HCT116 (cell line): Measurements from ENCODE around the gene MYL12B. TPM values are rescaled to one million over a fixed set of nuclear protein-coding genes. Genes with fewer than 3 reads are reported as not detected.

Experiments
- ATAC-seq: fragments of 200-7000 bp; cut with Tn5 transposase; 2 replicates; pipeline ENCODE4 v1.9.1; 2020; ENCODE audit warnings: mild to moderate bottlenecking, moderate library complexity
- BruUV-seq: library from RNA; stranded (reverse); fragments of 400-500 nt; replicated peaks from 2 replicates; lab custom pipeline; 2021; lab: Mats Ljungman, UMichigan
- CTCF ChIA-PET: fragments of 300-600 bp; sonication (Branson Sonifier 250); formaldehyde crosslinking; loops from one replicate; lab custom pipeline; 2021; ENCODE audit warnings: antibody characterized with exemption; lab: Charles Lee
- POLR2A ChIA-PET: fragments of 300-600, 350-600 bp; sonication (Branson Sonifier 250); formaldehyde crosslinking; loops from one replicate; lab custom pipeline; 2021; ENCODE audit warnings: antibody characterized with exemption; lab: Charles Lee
- RAD21 ChIA-PET, 2 experiments: fragments of 300-600 bp; sonication (Branson Sonifier 250); formaldehyde crosslinking; loops; one replicate each; lab custom pipeline; 2023; ENCODE audit warnings: low total read pairs in 2 of 2; ENCODE audit not compliant: uncharacterized antibody in 2 of 2, unreplicated experiment in 2 of 2, low non-redundant PET in 1 of 2; lab: Charles Lee
- DNase-seq: peaks from one replicate; pipeline ENCODE4 v3.0.0-alpha.2; 2010; ENCODE audit warnings: low read depth, low spot score
- H2AFZ ChIP-seq: fragments of 200-600 bp; shearing (Covaris generic), sonication (generic); 2 replicates; pipeline ENCODE4 v1.6.1; 2017; ENCODE audit warnings: low read depth, mixed run types, mixed read lengths, antibody characterized with exemption, low read length; ENCODE audit not compliant: poor library complexity, severe bottlenecking
- H3K27ac ChIP-seq: 2 replicates; pipeline ENCODE4 v1.5.1; 2012; ENCODE audit warnings: low read depth, low read length
- H3K27me3 ChIP-seq: fragments of 200-600 bp; sonication (generic); 2 replicates; pipeline ENCODE4 v1.6.1; 2016; ENCODE audit warnings: mixed run types, low read length, mixed read lengths; ENCODE audit not compliant: insufficient read depth
- H3K36me3 ChIP-seq, 2 experiments: fragments of 200-500 bp in 1 of 2; fragments of 200-600 bp in 1 of 2; sonication (Bioruptor generic) in 1 of 2; sonication (generic) in 1 of 2; 2 replicates each; pipeline versions ENCODE4 v1.5.1 to v1.6.1; 2014 to 2016; ENCODE audit warnings: low read length in 2 of 2, inconsistent platforms in 1 of 2, mixed read lengths in 1 of 2, mixed run types in 1 of 2; ENCODE audit not compliant: insufficient read depth in 2 of 2, control insufficient read depth in 1 of 2
- H3K4me1 ChIP-seq, 2 experiments: fragments of 200-600 bp in 1 of 2; sonication (generic) in 1 of 2; 2 replicates each; pipeline versions ENCODE4 v1.5.1 to v1.6.1; 2012 to 2017; ENCODE audit warnings: low read length in 2 of 2, inconsistent platforms in 1 of 2, mild to moderate bottlenecking in 1 of 2, mixed read lengths in 1 of 2, mixed run types in 1 of 2, moderate library complexity in 1 of 2; ENCODE audit not compliant: insufficient read depth in 2 of 2, control insufficient read depth in 1 of 2
- H3K4me2 ChIP-seq: fragments of 200-600 bp; sonication (generic); 2 replicates; pipeline ENCODE4 v1.6.1; 2017; ENCODE audit warnings: mixed run types, low read length, mixed read lengths
- H3K4me3 ChIP-seq, 2 experiments: fragments of 200-600 bp in 1 of 2; sonication (generic) in 1 of 2; replicated peaks in 1 of 2; 2 replicates each; pipeline ENCODE4 v1.5.1; 2011 to 2016; ENCODE audit warnings: low read length in 2 of 2, control low read depth in 1 of 2, low read depth in 1 of 2, mild to moderate bottlenecking in 1 of 2, mixed read lengths in 1 of 2, mixed run types in 1 of 2
- H3K79me2 ChIP-seq: fragments of 200-600 bp; sonication (generic); 2 replicates; pipeline ENCODE4 v1.6.1; 2017; ENCODE audit warnings: mild to moderate bottlenecking, mixed run types, low read length, moderate library complexity, mixed read lengths; ENCODE audit not compliant: insufficient read depth
- H3K9ac ChIP-seq: fragments of 200-600 bp; sonication (generic); 2 replicates; pipeline ENCODE4 v1.6.1; 2016; ENCODE audit warnings: low read length, mixed read lengths
- H3K9me2 ChIP-seq: fragments of 200-600 bp; sonication (generic), shearing (Covaris generic); 2 replicates; pipeline ENCODE4 v1.6.1; 2017; ENCODE audit warnings: mixed run types, mild to moderate bottlenecking, moderate library complexity; ENCODE audit not compliant: insufficient read depth
- H3K9me3 ChIP-seq, 2 experiments: fragments of 200-500 bp in 1 of 2; fragments of 200-600 bp in 1 of 2; sonication (Bioruptor generic) in 1 of 2; sonication (generic) in 1 of 2; 2 replicates each; pipeline ENCODE4 v1.6.1; 2014 to 2017; ENCODE audit warnings: low read length in 2 of 2, mixed read lengths in 2 of 2, inconsistent platforms in 1 of 2, low read depth in 1 of 2, mild to moderate bottlenecking in 1 of 2, mixed run types in 1 of 2, moderate library complexity in 1 of 2; ENCODE audit not compliant: control insufficient read depth in 1 of 2, insufficient read depth in 1 of 2
- H4K20me1 ChIP-seq: fragments of 200-600 bp; sonication (generic), shearing (Covaris generic); 2 replicates; pipeline ENCODE4 v1.6.1; 2017; ENCODE audit warnings: mixed run types, mild to moderate bottlenecking, moderate library complexity; ENCODE audit not compliant: insufficient read depth
- EGR1 ChIP-seq: IDR thresholded peaks from 2 replicates; pipeline ENCODE4 v1.6.1; 2012; ENCODE audit warnings: low read depth
- ELF1 ChIP-seq: IDR thresholded peaks from 2 replicates; pipeline ENCODE4 v1.6.1; 2012; ENCODE audit warnings: low read depth, borderline replicate concordance
- EZH2phosphoT487 ChIP-seq: fragments of 200-600 bp; IDR thresholded peaks from 2 replicates; pipeline ENCODE4 v1.6.1; 2018; ENCODE audit warnings: antibody characterized with exemption, borderline replicate concordance
- FOSL1 ChIP-seq: IDR thresholded peaks from 2 replicates; pipeline ENCODE4 v1.6.1; 2012; ENCODE audit warnings: low read depth
- JUND ChIP-seq: IDR thresholded peaks from 2 replicates; pipeline ENCODE4 v1.6.1; 2012
- POLR2A ChIP-seq: IDR thresholded peaks from 2 replicates; pipeline ENCODE4 v1.7.0; 2011; ENCODE audit warnings: borderline replicate concordance; ENCODE audit not compliant: insufficient read depth, insufficient read length; ENCODE audit errors: extremely low read depth
- POLR2AphosphoS5 ChIP-seq: IDR thresholded peaks from 2 replicates; pipeline ENCODE4 v1.6.1; 2011; ENCODE audit warnings: mild to moderate bottlenecking, low read depth, low read length, moderate library complexity
- RAD21 ChIP-seq: IDR thresholded peaks from 2 replicates; pipeline ENCODE4 v1.6.1; 2012; ENCODE audit warnings: low read depth, mild to moderate bottlenecking
- SIN3A ChIP-seq: IDR thresholded peaks from 2 replicates; pipeline ENCODE4 v1.6.1; 2012; ENCODE audit warnings: low read depth
- TCF7L2 ChIP-seq: IDR thresholded peaks from 2 replicates; pipeline ENCODE4 v1.7.0; 2011; ENCODE audit warnings: borderline replicate concordance, inconsistent platforms; ENCODE audit not compliant: insufficient read depth, insufficient read length; ENCODE audit errors: extremely low read depth
- YY1 ChIP-seq: IDR thresholded peaks from 2 replicates; pipeline ENCODE4 v1.6.1; 2011; ENCODE audit warnings: low read length, low read depth, moderate library complexity, mild to moderate bottlenecking; ENCODE audit not compliant: insufficient replicate concordance; ENCODE audit errors: extremely low read depth
- ZFX ChIP-seq: fragments of 450-650 bp; IDR thresholded peaks from 2 replicates; pipeline ENCODE4 v1.6.1; 2017
- intact Hi-C: fragments of 100-400 bp; cut with micrococcal nuclease; formaldehyde crosslinking; loops from 2 replicates; pipeline ENCODE4 v1.10.0; 2022
- total RNA-seq: library from RNA; stranded (reverse); gene quantifications from one replicate; pipeline ENCODE4 v1.2.1, GENCODE V29; 2021; ENCODE audit not compliant: unreplicated experiment
- TF ChIP-seq, protein P1 (sequence below): IDR thresholded peaks from 2 replicates; pipeline ENCODE4 v1.6.1; 2012
- TF ChIP-seq, protein P2 (sequence below): IDR thresholded peaks from 2 replicates; pipeline ENCODE4 v1.6.1; 2011; ENCODE audit warnings: mild to moderate bottlenecking, low read length, moderate library complexity; ENCODE audit not compliant: insufficient replicate concordance; ENCODE audit errors: extremely low read depth

The MYL12B gene
- total RNA-seq, 1 experiment from 2014 or later = 403 TPM

DNA sequence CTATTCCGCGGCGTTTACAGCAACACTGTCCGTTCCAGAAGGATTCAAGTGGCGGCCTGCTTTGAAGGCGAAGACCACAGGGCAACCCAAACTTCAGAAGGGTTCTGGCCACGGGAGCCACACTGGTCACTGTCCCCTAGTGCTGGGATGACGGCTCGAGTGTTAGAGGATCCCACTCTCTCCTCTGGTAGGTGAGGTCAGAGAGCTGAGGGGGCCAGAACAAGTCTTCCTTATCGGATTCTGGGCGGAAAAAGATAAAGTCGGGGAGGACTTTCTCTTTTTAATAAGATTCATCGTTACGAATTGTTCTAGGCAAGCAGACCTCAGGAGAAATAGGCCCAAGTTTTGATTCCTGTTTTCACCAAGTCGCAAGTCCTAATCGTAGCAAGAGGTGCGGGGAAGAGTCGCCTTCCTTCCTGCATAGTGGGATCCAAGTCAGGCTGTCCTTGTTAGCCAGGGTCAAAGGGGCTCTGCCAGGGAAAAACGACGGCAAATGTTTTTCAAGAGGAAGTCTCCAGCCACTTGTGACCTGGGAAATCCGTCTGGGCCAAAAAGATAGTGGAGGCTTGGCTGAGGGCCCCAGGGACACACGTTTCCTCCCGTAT is 15.2 kb upstream of the MYL12B start:
- Histone ChIP-seq H3K27me3 (no peaks in the 10 kb centered on the region), H2AFZ (no peak overlapping the region), H3K9me2 (no peaks in the 10 kb centered on the region), H4K20me1 (peaks cover 7% of the 10 kb centered on the region; the same call in 1 of the 2 replicates), H3K9ac (peak overlapping the region; percentile 95), H3K9me3 (no peaks in the 10 kb centered on the region), H3K4me3 (peak overlapping the region; percentile 40 to 96), H3K27ac (peak overlapping the region; percentile 90), H3K4me2 (peak overlapping the region; percentile 80), H3K79me2 (peaks cover 46% of the 10 kb centered on the region), H3K36me3 (peaks cover 0 to 8% of the 10 kb centered on the region in 2 experiments; a peak in 3 of 4 replicates), H3K4me1 (peaks cover 40 to 47% of the 10 kb centered on the region in 2 experiments)
- DNase-seq = no peak
- POLR2A ChIA-PET = interaction anchor here (0.6 to 1.5 kb wide), 6 partner anchors 8 to 341 kb away, joined by 3 to 6 read pairs (median 4); no protein-coding TSS in a partner anchor
- ATAC-seq = no peak
- CTCF ChIA-PET = interaction anchor here (0.6 to 3.6 kb wide), 24 partner anchors 59 to 623 kb away, joined by 3 to 43 read pairs (median 4); no protein-coding TSS in a partner anchor
- BruUV-seq = TSS peak; percentile 86
- RAD21 ChIA-PET = interaction anchor here (1.0 to 1.4 kb wide), 4 partner anchors 234 to 314 kb away, joined by 3 to 5 read pairs (median 4); no protein-coding TSS in a partner anchor
- intact Hi-C loops = loop anchor here (1.0 to 5.0 kb wide), 5 partner anchors 96 to 480 kb away; partner anchors contain the start of gene LPIN2
- peak; percentile 36 for TF ChIP-seq POLR2A
- TF ChIP-seq ZFX = no peak

DNA sequence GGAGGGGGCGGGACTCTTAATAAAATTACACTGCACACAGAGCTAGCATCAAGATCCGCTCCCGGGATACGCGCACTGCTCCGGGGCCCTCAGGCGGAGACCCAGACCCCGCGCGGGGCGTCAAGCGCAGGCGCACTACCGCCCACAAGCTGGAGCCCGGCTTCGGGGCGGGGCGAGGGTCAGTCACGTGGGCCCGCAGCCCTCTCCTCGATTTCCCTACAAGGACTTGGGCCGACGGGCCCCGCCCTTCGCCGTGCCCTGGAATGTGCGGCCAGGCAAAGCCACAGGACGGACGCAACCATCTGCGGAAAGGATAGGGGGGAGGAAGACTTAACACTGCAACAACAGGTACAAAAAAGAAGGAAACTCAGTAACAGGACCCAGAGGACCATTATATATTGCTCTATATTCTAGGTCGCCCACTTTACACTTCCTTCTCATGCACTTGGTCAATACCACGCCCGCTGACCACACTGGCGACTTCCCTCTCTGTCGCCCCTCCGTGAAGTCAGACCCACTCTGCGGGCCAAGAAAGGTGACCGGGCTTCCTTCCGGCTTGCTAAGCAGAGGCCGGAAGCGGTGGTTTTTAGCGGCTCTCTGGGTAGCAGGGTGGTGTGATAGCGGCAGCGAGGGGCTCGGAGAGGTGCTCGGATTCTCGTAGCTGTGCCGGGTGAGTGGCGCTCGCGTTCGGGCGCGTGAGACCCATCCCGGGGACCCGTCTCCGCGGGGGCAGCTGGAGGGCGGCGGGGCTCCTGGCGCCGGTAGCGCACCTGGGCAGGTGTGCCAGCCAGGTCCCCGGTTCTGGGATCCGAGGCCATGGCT is 14.5 kb upstream of the MYL12B start, which contains the start of gene MYL12A:
MYL12A (plus strand) TSS at position 562 of the 822 bp plus-strand sequence. CDS start 5,447 bp downstream, outside the sequence.
- no peaks in the 10 kb centered on the region for H3K9me2 ChIP-seq
- ChIA-PET RAD21 (no interaction called here), POLR2A (interaction anchor here (0.6 to 1.5 kb wide), 5 partner anchors 9 to 419 kb away, joined by 3 to 6 read pairs (median 3); no protein-coding TSS in a partner anchor), CTCF (interaction anchor here (0.6 to 3.6 kb wide), 7 partner anchors 299 to 622 kb away, joined by 3 to 43 read pairs (median 3); no protein-coding TSS in a partner anchor)
- H3K36me3 ChIP-seq = peaks cover 0 to 8% of the 10 kb centered on the region in 2 experiments; a peak in 3 of 4 replicates
- peak within 1 kb of the TSS; percentile 95 for H3K9ac ChIP-seq
- peak within 1 kb of the TSS; percentile 92 to 96 for H3K4me3 ChIP-seq
- H3K79me2 ChIP-seq = peaks cover 54% of the 10 kb centered on the region
- ATAC-seq (peak; percentile 82), DNase-seq (peak; percentile 98)
- H3K27me3 ChIP-seq = no peaks in the 10 kb centered on the region
- BruUV-seq = no TSS peak
- peak within 1 kb of the TSS; percentile 90 for H3K27ac ChIP-seq
- peak within 1 kb of the TSS; percentile 80 for H3K4me2 ChIP-seq
- intact Hi-C loops = loop anchor here (2.0 to 5.0 kb wide), 4 partner anchors 97 to 481 kb away; partner anchors contain the start of gene LPIN2
- no peak within 1 kb of the TSS for H2AFZ ChIP-seq
- peaks cover 7% of the 10 kb centered on the region; the same call in 1 of the 2 replicates for H4K20me1 ChIP-seq
- H3K9me3 ChIP-seq = no peaks in the 10 kb centered on the region
- peaks cover 42 to 52% of the 10 kb centered on the region in 2 experiments for H3K4me1 ChIP-seq
- TF ChIP-seq RAD21 (no peak), EGR1 (no peak), POLR2AphosphoS5 (peak; percentile 94), EZH2phosphoT487 (no peak), TCF7L2 (peak; percentile 69), FOSL1 (no peak), YY1 (peak; percentile 30), JUND (no peak), SIN3A (no peak), ZFX (0 out of 2 replicates have a peak, but pooled peaks have one; percentile 15), ELF1 (no peak)
- TF ChIP-seq, protein P1, sequence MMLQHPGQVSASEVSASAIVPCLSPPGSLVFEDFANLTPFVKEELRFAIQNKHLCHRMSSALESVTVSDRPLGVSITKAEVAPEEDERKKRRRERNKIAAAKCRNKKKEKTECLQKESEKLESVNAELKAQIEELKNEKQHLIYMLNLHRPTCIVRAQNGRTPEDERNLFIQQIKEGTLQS = no peak
- TF ChIP-seq, protein P2, sequence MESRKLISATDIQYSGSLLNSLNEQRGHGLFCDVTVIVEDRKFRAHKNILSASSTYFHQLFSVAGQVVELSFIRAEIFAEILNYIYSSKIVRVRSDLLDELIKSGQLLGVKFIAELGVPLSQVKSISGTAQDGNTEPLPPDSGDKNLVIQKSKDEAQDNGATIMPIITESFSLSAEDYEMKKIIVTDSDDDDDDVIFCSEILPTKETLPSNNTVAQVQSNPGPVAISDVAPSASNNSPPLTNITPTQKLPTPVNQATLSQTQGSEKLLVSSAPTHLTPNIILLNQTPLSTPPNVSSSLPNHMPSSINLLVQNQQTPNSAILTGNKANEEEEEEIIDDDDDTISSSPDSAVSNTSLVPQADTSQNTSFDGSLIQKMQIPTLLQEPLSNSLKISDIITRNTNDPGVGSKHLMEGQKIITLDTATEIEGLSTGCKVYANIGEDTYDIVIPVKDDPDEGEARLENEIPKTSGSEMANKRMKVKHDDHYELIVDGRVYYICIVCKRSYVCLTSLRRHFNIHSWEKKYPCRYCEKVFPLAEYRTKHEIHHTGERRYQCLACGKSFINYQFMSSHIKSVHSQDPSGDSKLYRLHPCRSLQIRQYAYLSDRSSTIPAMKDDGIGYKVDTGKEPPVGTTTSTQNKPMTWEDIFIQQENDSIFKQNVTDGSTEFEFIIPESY = peak; percentile 15
